ACHN (cell line): ENCODE measurements around the gene CARNS1.

Experiments used
- DNase-seq: peaks from one replicate; pipeline ENCODE4 v3.0.0-alpha.2; 2015
- in situ Hi-C: cut with HindIII; loops from 2 replicates; pipeline ENCODE4 v1.10.0; 2017; ENCODE audit warnings: low sequenced_read_pairs, low pct_ligation_motif_present, low pct_unique_long_range_greater_than_20kb

Gene CARNS1

GRCh38 chr11:67375320-67376055 lies 40.0 kb upstream of the CARNS1 start:
- in situ Hi-C loops: no loop called here
- peak; percentile 85 for DNase-seq

GRCh38 chr11:67376063-67376820 lies 39.2 kb upstream of the CARNS1 start:
- no peak for DNase-seq
- in situ Hi-C loops: no loop called here

GRCh38 chr11:67376873-67377808 lies 38.3 kb upstream of the CARNS1 start:
- in situ Hi-C loops: no loop called here
- no peak for DNase-seq

- in situ Hi-C loops: no loop called here
- DNase-seq: no peak
Observed at GRCh38 chr11:67378544-67378943, 36.9 kb upstream of the CARNS1 start.

GRCh38 chr11:67379061-67380058 lies 36.1 kb upstream of the CARNS1 start:
- no peak for DNase-seq
- in situ Hi-C loops: no loop called here

- DNase-seq: no peak
- in situ Hi-C loops: no loop called here
Observed at GRCh38 chr11:67381244-67381972, 34.1 kb upstream of the CARNS1 start.

GRCh38 chr11:67382276-67383136 lies 33.0 kb upstream of the CARNS1 start:
- in situ Hi-C loops: no loop called here
- DNase-seq: peak; percentile 72

- peak; percentile 77 for DNase-seq
- in situ Hi-C loops: no loop called here
Observed at GRCh38 chr11:67384851-67385366, 30.6 kb upstream of the CARNS1 start.

- DNase-seq: no peak
- in situ Hi-C loops: no loop called here
Observed at GRCh38 chr11:67387069-67387468, 28.4 kb upstream of the CARNS1 start.

GRCh38 chr11:67387518-67387917 lies 28.0 kb upstream of the CARNS1 start:
- in situ Hi-C loops: no loop called here
- DNase-seq: no peak

- in situ Hi-C loops: no loop called here
Observed at GRCh38 chr11:67389477-67389876, 26.0 kb upstream of the CARNS1 start.

GRCh38 chr11:67390947-67391303 lies 24.6 kb upstream of the CARNS1 start:
- in situ Hi-C loops: no loop called here
- no peak for DNase-seq

More at GRCh38 chr11:67389477-67389876, 26.0 kb upstream of the CARNS1 start:
- DNase-seq: peak; percentile 27

- DNase-seq: peak; percentile 89
- in situ Hi-C loops: no loop called here
Observed at GRCh38 chr11:67391304-67392182, 23.9 kb upstream of the CARNS1 start, which contains the start of gene RAD9A. TSS of gene RAD9A (plus strand) at chr11:67391986. CDS start at chr11:67392045, 59 bp downstream.

- in situ Hi-C loops: no loop called here
- no peak for DNase-seq
Observed at GRCh38 chr11:67392183-67392715, 23.2 kb upstream of the CARNS1 start.

GRCh38 chr11:67393437-67393836 lies 22.0 kb upstream of the CARNS1 start:
- in situ Hi-C loops: no loop called here
- no peak for DNase-seq
